GM19397 (cell line): Measurements from ENCODE around the gene JMJD4.

ENCODE experiments used
- ATAC-seq: cut with Tn5 transposase; IDR thresholded peaks from one replicate; pipeline ENCODE4 v1.9.1; 2021; ENCODE audit warnings: mild to moderate bottlenecking, moderate library complexity; ENCODE audit not compliant: unreplicated experiment

JMJD4 gene

GRCh38 chr1:227769047-227769935 is 34.2 kb upstream of the JMJD4 start:
- ATAC-seq = no peak

GRCh38 chr1:227768640-227769039 is 33.5 kb upstream of the JMJD4 start:
- ATAC-seq = no peak

GRCh38 chr1:227768125-227768439 is 33.0 kb upstream of the JMJD4 start:
- ATAC-seq = no peak

- ATAC-seq = no peak
Measured at GRCh38 chr1:227767401-227768124, 32.5 kb upstream of the JMJD4 start.

- ATAC-seq = no peak
Measured at GRCh38 chr1:227766653-227767277, 31.7 kb upstream of the JMJD4 start.

GRCh38 chr1:227766015-227766634 is 31.0 kb upstream of the JMJD4 start:
- no peak for ATAC-seq

- no peak for ATAC-seq
Measured at GRCh38 chr1:227765261-227766014, 30.3 kb upstream of the JMJD4 start.

GRCh38 chr1:227764019-227764391 is 28.9 kb upstream of the JMJD4 start:
- no peak for ATAC-seq

GRCh38 chr1:227763246-227764018 is 28.3 kb upstream of the JMJD4 start:
- ATAC-seq = no peak

GRCh38 chr1:227762231-227762911 is 27.3 kb upstream of the JMJD4 start:
- peak; percentile 78 for ATAC-seq

GRCh38 chr1:227761621-227762230 is 26.6 kb upstream of the JMJD4 start:
- no peak for ATAC-seq

GRCh38 chr1:227760377-227760776 is 25.3 kb upstream of the JMJD4 start:
- no peak for ATAC-seq

GRCh38 chr1:227759341-227760300 is 24.5 kb upstream of the JMJD4 start:
- ATAC-seq = no peak

- no peak for ATAC-seq
Measured at GRCh38 chr1:227758366-227758765, 23.3 kb upstream of the JMJD4 start.

GRCh38 chr1:227757781-227758180 is 22.7 kb upstream of the JMJD4 start:
- no peak for ATAC-seq

GRCh38 chr1:227756172-227756959 is 21.3 kb upstream of the JMJD4 start:
- ATAC-seq = no peak

GRCh38 chr1:227754958-227755357 is 19.9 kb upstream of the JMJD4 start:
- no peak for ATAC-seq
